Activated T-cell treated with anti-CD3 and anti-CD28 coated beads, Interleukin-2, amount 50 U/mL, for 24 hours (primary cell): ENCODE results near the gene KANSL1.

ENCODE experiments used
- DNase-seq: peaks from one replicate; pipeline ENCODE4 v3.0.0-alpha.2; 2020
- H3K27ac Mint-ChIP-seq: 2 replicates; pipeline ENCODE4 v1.8.0; 2020; ENCODE audit warnings: mild to moderate bottlenecking, mixed read lengths
- H3K27me3 Mint-ChIP-seq: 2 replicates; pipeline ENCODE4 v1.8.0; 2020; ENCODE audit warnings: mixed read lengths
- H3K36me3 Mint-ChIP-seq: 2 replicates; pipeline ENCODE4 v1.8.0; 2020; ENCODE audit warnings: low read depth, mixed read lengths
- H3K4me1 Mint-ChIP-seq: 2 replicates; pipeline ENCODE4 v1.8.0; 2020; ENCODE audit warnings: low read depth, mixed read lengths
- H3K4me3 Mint-ChIP-seq: 2 replicates; pipeline ENCODE4 v1.8.0; 2020; ENCODE audit warnings: mild to moderate bottlenecking, moderate library complexity, mixed read lengths
- H3K9me3 Mint-ChIP-seq: 2 replicates; pipeline ENCODE4 v1.8.0; 2020; ENCODE audit warnings: mixed read lengths

The KANSL1 gene

DNA sequence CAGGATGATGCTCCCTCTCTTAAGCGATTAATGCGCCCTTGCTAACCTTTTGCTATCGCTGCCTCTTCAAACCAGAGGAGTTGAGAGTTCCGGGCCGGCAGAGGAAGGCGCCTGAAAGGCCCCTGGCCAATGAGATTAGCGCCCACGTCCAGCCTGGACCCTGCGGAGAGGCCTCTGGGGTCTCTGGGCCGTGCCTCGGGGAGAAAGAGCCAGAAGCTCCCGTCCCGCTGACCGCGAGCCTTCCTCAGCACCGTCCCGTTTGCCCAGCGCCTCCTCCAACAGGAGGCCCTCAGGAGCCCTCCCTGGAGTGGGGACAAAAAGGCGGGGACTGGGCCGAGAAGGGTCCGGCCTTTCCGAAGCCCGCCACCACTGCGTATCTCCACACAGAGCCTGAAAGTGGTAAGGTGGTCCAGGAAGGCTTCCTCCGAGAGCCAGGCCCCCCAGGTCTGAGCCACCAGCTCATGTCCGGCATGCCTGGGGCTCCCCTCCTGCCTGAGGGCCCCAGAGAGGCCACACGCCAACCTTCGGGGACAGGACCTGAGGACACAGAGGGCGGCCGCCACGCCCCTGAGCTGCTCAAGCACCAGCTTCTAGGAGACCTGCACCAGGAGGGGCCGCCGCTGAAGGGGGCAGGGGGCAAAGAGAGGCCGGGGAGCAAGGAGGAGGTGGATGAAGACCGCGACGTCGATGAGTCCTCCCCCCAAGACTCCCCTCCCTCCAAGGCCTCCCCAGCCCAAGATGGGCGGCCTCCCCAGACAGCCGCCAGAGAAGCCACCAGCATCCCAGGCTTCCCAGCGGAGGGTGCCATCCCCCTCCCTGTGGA lies 210.2 kb downstream of the KANSL1 start:
- H3K9me3 Mint-ChIP-seq = no peaks in the 10 kb centered on the region
- DNase-seq = no peak
- no peaks in the 10 kb centered on the region for H3K4me1 Mint-ChIP-seq
- no peak overlapping the region for H3K27ac Mint-ChIP-seq
- H3K36me3 Mint-ChIP-seq = no peaks in the 10 kb centered on the region
- no peak overlapping the region for H3K4me3 Mint-ChIP-seq
- H3K27me3 Mint-ChIP-seq = no peaks in the 10 kb centered on the region

DNA sequence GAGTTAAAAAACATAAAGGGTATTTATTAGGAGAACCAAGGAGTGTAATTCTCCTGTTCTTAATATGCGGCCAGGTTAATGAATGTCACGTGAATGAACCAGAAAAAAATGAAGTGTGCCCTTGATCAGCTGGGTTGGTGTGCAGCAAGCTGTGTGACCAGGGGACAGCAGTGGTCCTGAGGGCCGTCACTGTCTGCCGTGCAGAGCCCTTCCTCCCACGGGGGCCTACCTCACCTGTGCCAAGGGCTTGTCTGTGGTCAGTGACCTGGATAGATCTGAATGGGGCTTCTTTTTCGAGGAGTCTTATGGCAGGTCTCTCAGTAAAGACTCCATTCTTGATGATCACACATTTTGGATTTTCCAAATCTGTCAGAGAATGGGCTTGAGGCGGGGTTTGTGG lies 211.9 kb downstream of the KANSL1 start:
- Mint-ChIP-seq H3K36me3 (no peaks in the 10 kb centered on the region), H3K27me3 (no peaks in the 10 kb centered on the region), H3K4me1 (no peaks in the 10 kb centered on the region), H3K27ac (no peak overlapping the region), H3K9me3 (no peaks in the 10 kb centered on the region), H3K4me3 (no peak overlapping the region)
- DNase-seq = no peak

GRCh38 chr17:45980855-45981254 lies 212.4 kb downstream of the KANSL1 start:
- no peaks in the 10 kb centered on the region for H3K9me3 Mint-ChIP-seq
- no peak overlapping the region for H3K27ac Mint-ChIP-seq
- no peak overlapping the region for H3K4me3 Mint-ChIP-seq
- H3K36me3 Mint-ChIP-seq = no peaks in the 10 kb centered on the region
- no peak for DNase-seq
- H3K27me3 Mint-ChIP-seq = no peaks in the 10 kb centered on the region
- no peaks in the 10 kb centered on the region for H3K4me1 Mint-ChIP-seq
